ENCODE measurements around the gene TRIM14. TPM values are rescaled to one million over a fixed set of nuclear protein-coding genes. Genes with fewer than 3 reads are reported as not detected.
A peak's percentile ranks its signal among the peaks of the same experiment; 100 is the strongest.

The TRIM14 gene
- total RNA-seq, 1 experiment from 2014 or later: 34.1 TPM

GRCh38 chr9:98086461-98086860 lies 32.6 kb downstream of the TRIM14 start:
- Mint-ChIP-seq H3K4me1 (ENCODE audit: low read depth, unreplicated experiment) (peaks cover 17% of the 10 kb centered on the region), H3K9me3 (ENCODE audit: low read depth, unreplicated experiment) (no peaks in the 10 kb centered on the region), H3K4me3 (ENCODE audit: low read depth, unreplicated experiment) (no peak overlapping the region), H3K27me3 (ENCODE audit: unreplicated experiment) (no peaks in the 10 kb centered on the region), H3K27ac (ENCODE audit: unreplicated experiment) (peak overlapping the region; percentile 74), H3K36me3 (ENCODE audit: insufficient read depth, unreplicated experiment) (peaks cover 36% of the 10 kb centered on the region)
- intact Hi-C loops (cut with micrococcal nuclease; ENCODE audit: unreplicated experiment): no loop called here
- no peak for DNase-seq
- BruUV-seq (replicated peaks): no TSS peak
- TF ChIP-seq CTCF (IDR thresholded peaks at IDR 0.05; ENCODE audit: unreplicated experiment): no peak
- CTCF ChIA-PET: interaction anchor here (0.6 kb wide), 1 partner anchor 1048 kb away, joined by 3 read pairs; no protein-coding TSS in a partner anchor

- CTCF ChIA-PET: no interaction called here
- no peak for TF ChIP-seq CTCF (IDR thresholded peaks at IDR 0.05; ENCODE audit: unreplicated experiment)
- peaks cover 19% of the 10 kb centered on the region for H3K4me1 Mint-ChIP-seq (ENCODE audit: low read depth, unreplicated experiment)
- no peaks in the 10 kb centered on the region for H3K27me3 Mint-ChIP-seq (ENCODE audit: unreplicated experiment)
- no peak for DNase-seq
- H3K27ac Mint-ChIP-seq (ENCODE audit: unreplicated experiment): no peak overlapping the region
- no peak overlapping the region for H3K4me3 Mint-ChIP-seq (ENCODE audit: low read depth, unreplicated experiment)
- no peaks in the 10 kb centered on the region for H3K9me3 Mint-ChIP-seq (ENCODE audit: low read depth, unreplicated experiment)
- no TSS peak for BruUV-seq (replicated peaks)
- peaks cover 41% of the 10 kb centered on the region for H3K36me3 Mint-ChIP-seq (ENCODE audit: insufficient read depth, unreplicated experiment)
- intact Hi-C loops (cut with micrococcal nuclease; ENCODE audit: unreplicated experiment): no loop called here
Measured at GRCh38 chr9:98085944-98086343, 33.1 kb downstream of the TRIM14 start.

GRCh38 chr9:98085058-98085457 lies 34.0 kb downstream of the TRIM14 start:
- no peak for TF ChIP-seq CTCF (IDR thresholded peaks at IDR 0.05; ENCODE audit: unreplicated experiment)
- Mint-ChIP-seq H3K4me1 (ENCODE audit: low read depth, unreplicated experiment) (peaks cover 19% of the 10 kb centered on the region), H3K27me3 (ENCODE audit: unreplicated experiment) (no peaks in the 10 kb centered on the region), H3K9me3 (ENCODE audit: low read depth, unreplicated experiment) (no peaks in the 10 kb centered on the region), H3K27ac (ENCODE audit: unreplicated experiment) (no peak overlapping the region), H3K4me3 (ENCODE audit: low read depth, unreplicated experiment) (no peak overlapping the region), H3K36me3 (ENCODE audit: insufficient read depth, unreplicated experiment) (peaks cover 39% of the 10 kb centered on the region)
- DNase-seq: no peak
- intact Hi-C loops (cut with micrococcal nuclease; ENCODE audit: unreplicated experiment): no loop called here
- no TSS peak for BruUV-seq (replicated peaks)
- CTCF ChIA-PET: no interaction called here

GRCh38 chr9:98084396-98084795 lies 34.6 kb downstream of the TRIM14 start:
- CTCF ChIA-PET: no interaction called here
- BruUV-seq (replicated peaks): TSS peak; percentile 40

More at GRCh38 chr9:98084396-98084795, 34.6 kb downstream of the TRIM14 start:
- Mint-ChIP-seq H3K9me3 (ENCODE audit: low read depth, unreplicated experiment) (no peaks in the 10 kb centered on the region), H3K27me3 (ENCODE audit: unreplicated experiment) (no peaks in the 10 kb centered on the region), H3K4me1 (ENCODE audit: low read depth, unreplicated experiment) (peaks cover 19% of the 10 kb centered on the region), H3K4me3 (ENCODE audit: low read depth, unreplicated experiment) (no peak overlapping the region), H3K27ac (ENCODE audit: unreplicated experiment) (no peak overlapping the region), H3K36me3 (ENCODE audit: insufficient read depth, unreplicated experiment) (peaks cover 37% of the 10 kb centered on the region)
- intact Hi-C loops (cut with micrococcal nuclease; ENCODE audit: unreplicated experiment): no loop called here
- DNase-seq: no peak
- TF ChIP-seq CTCF (IDR thresholded peaks at IDR 0.05; ENCODE audit: unreplicated experiment): no peak
